ENCODE data around the gene HNRNPA1.

- TF ChIP-seq CTCF (IDR thresholded peaks at IDR 0.05), result peak in 3 of 6 experiments; percentile 15 to 26 (median 20)
- TF ChIP-seq POLR2A (IDR thresholded peaks at IDR 0.05), result no peak
These were observed 4.9 kb downstream of the HNRNPA1 start for GRCh38 chr12:54285150-54286041.
